IPS DF 6.9 (cell line): ENCODE measurements around the gene TNNI3.

Experiments
- DNase-seq: peaks from one replicate; pipeline ENCODE4 v3.0.0-alpha.2; 2013; ENCODE audit warnings: low read depth, low spot score
- H3K27ac ChIP-seq: one replicate; pipeline ENCODE4 v1.5.1; 2013; ENCODE audit warnings: low read length, control low read depth
- H3K27me3 ChIP-seq: 2 replicates; pipeline ENCODE4 v1.6.1; 2013; ENCODE audit warnings: mild to moderate bottlenecking, low read length; ENCODE audit not compliant: control insufficient read depth, insufficient read depth
- H3K36me3 ChIP-seq: 2 replicates; pipeline ENCODE4 v1.6.1; 2013; ENCODE audit warnings: low read length; ENCODE audit not compliant: control insufficient read depth, insufficient read depth
- H3K4me1 ChIP-seq: 2 replicates; pipeline ENCODE4 v1.6.1; 2013; ENCODE audit warnings: low read length; ENCODE audit not compliant: control insufficient read depth, insufficient read depth
- H3K4me3 ChIP-seq: 2 replicates; pipeline ENCODE4 v1.5.1; 2013; ENCODE audit warnings: mild to moderate bottlenecking, low read length
- H3K9me3 ChIP-seq: 2 replicates; pipeline ENCODE4 v1.6.1; 2013; ENCODE audit warnings: low read length, inconsistent platforms; ENCODE audit not compliant: control insufficient read depth, insufficient read depth
- WGBS: extraction: QIAGEN DNeasy Blood & Tissue Kit; methylation state at CpG from one replicate; pipeline ENCODE4 v1.1.7; 2013; ENCODE audit warnings: mixed read lengths, missing lambda C conversion rate; ENCODE audit not compliant: insufficient read length, insufficient coverage; 5-methylcytosine and 5-hydroxymethylcytosine counted together

Gene TNNI3

GRCh38 chr19:55146078-55146704 is 11.3 kb downstream of the TNNI3 start:
- no peaks in the 10 kb centered on the region for H3K27me3 ChIP-seq
- no peak overlapping the region for H3K27ac ChIP-seq
- no peaks in the 10 kb centered on the region for H3K9me3 ChIP-seq
- DNase-seq = no peak
- peaks cover 5% of the 10 kb centered on the region for H3K4me1 ChIP-seq
- whole genome bisulfite sequencing = no CpG with 5 or more reads among the region's 41 CpGs
- H3K4me3 ChIP-seq = peak overlapping the region; percentile 75
- H3K36me3 ChIP-seq = no peaks in the 10 kb centered on the region

GRCh38 chr19:55145232-55145631 is 12.3 kb downstream of the TNNI3 start:
- no peak overlapping the region for H3K27ac ChIP-seq
- no peaks in the 10 kb centered on the region for H3K27me3 ChIP-seq
- no CpG with 5 or more reads among the region's 3 CpGs for WGBS
- H3K36me3 ChIP-seq = no peaks in the 10 kb centered on the region
- H3K4me3 ChIP-seq = no peak overlapping the region
- DNase-seq = no peak
- H3K4me1 ChIP-seq = peaks cover 7% of the 10 kb centered on the region
- no peaks in the 10 kb centered on the region for H3K9me3 ChIP-seq

GRCh38 chr19:55141696-55142095 is 15.8 kb downstream of the TNNI3 start:
- Histone ChIP-seq H3K4me1 (0 out of 2 replicates have a peak, but pooled peaks cover 2% of the 10 kb centered on the region), H3K4me3 (no peak overlapping the region), H3K36me3 (no peaks in the 10 kb centered on the region), H3K9me3 (no peaks in the 10 kb centered on the region), H3K27me3 (no peaks in the 10 kb centered on the region), H3K27ac (no peak overlapping the region)
- no CpG with 5 or more reads among the region's 21 CpGs for WGBS
- no peak for DNase-seq

GRCh38 chr19:55137915-55138314 is 19.6 kb downstream of the TNNI3 start:
- WGBS = no CpG with 5 or more reads among the region's 9 CpGs
- H3K4me3 ChIP-seq = no peak overlapping the region
- no peaks in the 10 kb centered on the region for H3K27me3 ChIP-seq
- H3K9me3 ChIP-seq = no peaks in the 10 kb centered on the region
- H3K27ac ChIP-seq = no peak overlapping the region
- 0 out of 2 replicates have a peak, but pooled peaks cover 2% of the 10 kb centered on the region for H3K4me1 ChIP-seq
- no peaks in the 10 kb centered on the region for H3K36me3 ChIP-seq
- no peak for DNase-seq

GRCh38 chr19:55136399-55137102 is 21.0 kb downstream of the TNNI3 start:
- H3K36me3 ChIP-seq = no peaks in the 10 kb centered on the region
- no peaks in the 10 kb centered on the region for H3K9me3 ChIP-seq
- no peak overlapping the region for H3K27ac ChIP-seq
- DNase-seq = no peak
- no peaks in the 10 kb centered on the region for H3K27me3 ChIP-seq
- H3K4me1 ChIP-seq = 0 out of 2 replicates have a peak, but pooled peaks cover 2% of the 10 kb centered on the region
- no peak overlapping the region for H3K4me3 ChIP-seq
- no CpG with 5 or more reads among the region's 17 CpGs for WGBS

- no peak overlapping the region for H3K4me3 ChIP-seq
- H3K27me3 ChIP-seq = no peaks in the 10 kb centered on the region
- whole genome bisulfite sequencing = no CpG with 5 or more reads among the region's 3 CpGs
- H3K9me3 ChIP-seq = no peaks in the 10 kb centered on the region
- no peak overlapping the region for H3K27ac ChIP-seq
- DNase-seq = no peak
- no peaks in the 10 kb centered on the region for H3K36me3 ChIP-seq
- no peaks in the 10 kb centered on the region for H3K4me1 ChIP-seq
These were observed 22.8 kb downstream of the TNNI3 start for GRCh38 chr19:55134736-55135135.

- H3K36me3 ChIP-seq = no peaks in the 10 kb centered on the region
- WGBS = no CpG with 5 or more reads among the region's 25 CpGs
These were observed 23.7 kb downstream of the TNNI3 start for GRCh38 chr19:55133639-55134444.

GRCh38 chr19:55132453-55133129 is 24.9 kb downstream of the TNNI3 start:
- Histone ChIP-seq H3K27me3 (no peaks in the 10 kb centered on the region), H3K36me3 (no peaks in the 10 kb centered on the region), H3K9me3 (no peaks in the 10 kb centered on the region), H3K27ac (no peak overlapping the region), H3K4me3 (no peak overlapping the region), H3K4me1 (no peaks in the 10 kb centered on the region)
- no peak for DNase-seq
- WGBS = no CpG with 5 or more reads among the region's 14 CpGs

More at GRCh38 chr19:55133639-55134444, 23.7 kb downstream of the TNNI3 start:
- no peak for DNase-seq
- Histone ChIP-seq H3K4me3 (no peak overlapping the region), H3K27ac (no peak overlapping the region), H3K9me3 (no peaks in the 10 kb centered on the region), H3K4me1 (no peaks in the 10 kb centered on the region), H3K27me3 (no peaks in the 10 kb centered on the region)

- no peak overlapping the region for H3K27ac ChIP-seq
- DNase-seq = no peak
- H3K9me3 ChIP-seq = no peaks in the 10 kb centered on the region
- H3K4me3 ChIP-seq = no peak overlapping the region
- H3K4me1 ChIP-seq = no peaks in the 10 kb centered on the region
- WGBS = no CpG with 5 or more reads among the region's 16 CpGs
- H3K36me3 ChIP-seq = no peaks in the 10 kb centered on the region
- H3K27me3 ChIP-seq = no peaks in the 10 kb centered on the region
These were observed 26.1 kb downstream of the TNNI3 start for GRCh38 chr19:55131421-55131820.

- peak overlapping the region; percentile 56; the same call in 1 of the 2 replicates for H3K4me3 ChIP-seq
- no CpG with 5 or more reads among the region's 14 CpGs for WGBS
- no peak overlapping the region for H3K27ac ChIP-seq
These were observed 38.5 kb downstream of the TNNI3 start for GRCh38 chr19:55119053-55119452.

More at GRCh38 chr19:55119053-55119452, 38.5 kb downstream of the TNNI3 start:
- no peaks in the 10 kb centered on the region for H3K9me3 ChIP-seq
- no peak for DNase-seq
- H3K27me3 ChIP-seq = no peaks in the 10 kb centered on the region
- H3K4me1 ChIP-seq = peaks cover 2% of the 10 kb centered on the region; the same call in 1 of the 2 replicates
- no peaks in the 10 kb centered on the region; the same call in 1 of the 2 replicates for H3K36me3 ChIP-seq
